Psoas muscle (tissue), 8 donors: Measurements from ENCODE around the gene AKR7A2. TPM values are rescaled to one million over a fixed set of nuclear protein-coding genes. Genes with fewer than 3 reads are reported as not detected.

Experiments
- ATAC-seq, 4 donors: fragments of 200-7000 bp; cut with Tn5 transposase; one replicate each; pipeline ENCODE4 v1.9.1; 2020; ENCODE audit warnings: moderate library complexity in 3 of 4, mild to moderate bottlenecking in 2 of 4
- DNase-seq, 2 donors: peaks; one replicate each; pipeline ENCODE4 v3.0.0-alpha.2; 2020
- H3K27ac ChIP-seq: fragments of 200-600 bp; one replicate; pipeline ENCODE4 v1.8.0; 2022
- H3K27me3 ChIP-seq, 3 donors: fragments of 200-600 bp in 1 of 3; one replicate each; pipeline versions ENCODE4 v1.6.1 to v1.8.0; 2013 to 2022; ENCODE audit warnings: low read length in 2 of 3, mild to moderate bottlenecking in 2 of 3, moderate library complexity in 1 of 3; ENCODE audit not compliant: insufficient read depth in 3 of 3
- H3K36me3 ChIP-seq, 2 donors: fragments of 200-600 bp in 1 of 2; one replicate each; pipeline versions ENCODE4 v1.6.1 to v1.8.0; 2013 to 2022; ENCODE audit warnings: low read depth in 1 of 2, mild to moderate bottlenecking in 1 of 2, moderate library complexity in 1 of 2; ENCODE audit not compliant: insufficient read depth in 1 of 2
- H3K4me1 ChIP-seq: fragments of 200-600 bp; one replicate; pipeline ENCODE4 v1.8.0; 2022
- H3K4me3 ChIP-seq: fragments of 200-600 bp; one replicate; pipeline ENCODE4 v1.8.0; 2022; ENCODE audit warnings: mild to moderate bottlenecking
- H3K9me3 ChIP-seq: fragments of 200-600 bp; one replicate; pipeline ENCODE4 v1.8.0; 2022
- WGBS, 3 donors: extraction: QIAGEN DNeasy Blood & Tissue Kit; methylation state at CpG; one replicate each; pipeline versions ENCODE4 v1.1.6 to v1.1.7; 2013; 5-methylcytosine and 5-hydroxymethylcytosine counted together
- intact Hi-C, 2 donors: fragments of 100-400 bp; cut with DNase I; formaldehyde crosslinking; loops; one replicate each; pipeline versions ENCODE4 v1.11.0 to v1.14.2; 2022
- polyA plus RNA-seq, 3 donors: library from polyadenylated mRNA; stranded (reverse); fragments of 200-250 nt; gene quantifications; one replicate each; pipeline ENCODE4 v1.2.3, GENCODE V29; 2013
- total RNA-seq, 4 donors: library from RNA; stranded (reverse); fragmentation: NEBNext Ultra II Directional in 2 of 4; extraction: Animal tissue kit (Norgen Biotek cat#: 25700) in 2 of 4; gene quantifications; one replicate each; pipeline versions ENCODE4 v1.2.1 to v1.2.4, GENCODE V29; 2021 to 2023
- TF ChIP-seq, protein P1 (sequence below): fragments of 200-600 bp; IDR thresholded peaks from one replicate; pipeline ENCODE4 v1.8.0; 2022; ENCODE audit warnings: antibody characterized with exemption
- donor health status: healthy with polysubstance abuse.
- donor health status: DM: no; HTN: no; CAD: no; lungs with moderate emphysema.
- donor health status: Bipolar disorder and iron deficiency.
- donor health status: healthy.
- donor health status: DM: yes; HTN: yes; CAD: no.
- donor health status: DM: no; HTN: no; CAD: no.
- donor health status: DM: no; HTN: no; CAD: no.
- donor health status: DM: yes; HTN: yes; CAD: no.

AKR7A2 gene
- total and polyA plus RNA-seq, 7 donors: 24.6 to 52.2 (median 30.3) TPM

DNA sequence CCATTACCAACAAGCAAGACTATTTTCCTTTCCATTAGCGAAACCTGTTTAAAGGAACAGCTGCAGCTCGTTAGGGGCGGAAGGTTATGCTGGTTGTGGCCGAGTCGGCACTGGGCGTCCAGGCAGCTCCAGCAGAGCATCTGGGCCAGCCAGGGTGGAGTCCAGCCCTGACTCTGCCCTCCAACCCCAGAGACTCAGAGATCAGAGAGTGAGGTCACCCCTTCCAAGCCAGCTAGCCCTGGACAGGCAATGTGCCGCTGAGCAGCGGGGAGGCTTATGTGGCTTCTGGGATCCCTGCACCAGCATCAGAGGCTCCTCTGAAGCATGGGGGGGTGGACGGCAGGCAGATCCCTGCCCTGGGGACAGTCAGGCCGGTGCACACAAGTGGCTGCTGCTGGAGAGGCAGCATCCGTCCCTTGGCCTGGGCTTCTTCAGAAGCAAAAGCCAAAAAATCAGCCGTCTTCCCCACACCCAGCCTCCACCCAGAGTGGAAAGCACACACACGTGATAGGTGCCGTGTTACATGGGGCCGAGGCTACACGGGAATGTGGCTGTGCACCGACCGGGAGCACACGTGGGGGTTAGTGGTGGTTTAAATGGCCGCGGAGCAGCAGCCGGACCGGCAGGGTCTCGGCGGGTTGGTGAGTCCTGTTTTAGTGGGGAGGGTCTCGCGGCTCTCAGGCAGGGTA lies 30.3 kb upstream of the AKR7A2 start:
- TF ChIP-seq, protein P1, sequence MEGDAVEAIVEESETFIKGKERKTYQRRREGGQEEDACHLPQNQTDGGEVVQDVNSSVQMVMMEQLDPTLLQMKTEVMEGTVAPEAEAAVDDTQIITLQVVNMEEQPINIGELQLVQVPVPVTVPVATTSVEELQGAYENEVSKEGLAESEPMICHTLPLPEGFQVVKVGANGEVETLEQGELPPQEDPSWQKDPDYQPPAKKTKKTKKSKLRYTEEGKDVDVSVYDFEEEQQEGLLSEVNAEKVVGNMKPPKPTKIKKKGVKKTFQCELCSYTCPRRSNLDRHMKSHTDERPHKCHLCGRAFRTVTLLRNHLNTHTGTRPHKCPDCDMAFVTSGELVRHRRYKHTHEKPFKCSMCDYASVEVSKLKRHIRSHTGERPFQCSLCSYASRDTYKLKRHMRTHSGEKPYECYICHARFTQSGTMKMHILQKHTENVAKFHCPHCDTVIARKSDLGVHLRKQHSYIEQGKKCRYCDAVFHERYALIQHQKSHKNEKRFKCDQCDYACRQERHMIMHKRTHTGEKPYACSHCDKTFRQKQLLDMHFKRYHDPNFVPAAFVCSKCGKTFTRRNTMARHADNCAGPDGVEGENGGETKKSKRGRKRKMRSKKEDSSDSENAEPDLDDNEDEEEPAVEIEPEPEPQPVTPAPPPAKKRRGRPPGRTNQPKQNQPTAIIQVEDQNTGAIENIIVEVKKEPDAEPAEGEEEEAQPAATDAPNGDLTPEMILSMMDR: no peak
- Histone ChIP-seq H3K27ac (no peak overlapping the region), H3K27me3 (no peaks in the 10 kb centered on the region), H3K4me1 (no peaks in the 10 kb centered on the region), H3K9me3 (no peaks in the 10 kb centered on the region), H3K36me3 (peaks cover 3 to 68% of the 10 kb centered on the region in 2 donors), H3K4me3 (no peak overlapping the region)
- WGBS, 3 donors: 70 to 74% (median 74%) methylated on average over 27 of the region's 27 CpGs
- intact Hi-C loops: loop anchor here in 1 of 2 donors (2.0 kb wide), 1 partner anchor 315 kb away; no protein-coding TSS in a partner anchor
- ATAC-seq (no peak), DNase-seq (peak; percentile 53 to 77)

DNA sequence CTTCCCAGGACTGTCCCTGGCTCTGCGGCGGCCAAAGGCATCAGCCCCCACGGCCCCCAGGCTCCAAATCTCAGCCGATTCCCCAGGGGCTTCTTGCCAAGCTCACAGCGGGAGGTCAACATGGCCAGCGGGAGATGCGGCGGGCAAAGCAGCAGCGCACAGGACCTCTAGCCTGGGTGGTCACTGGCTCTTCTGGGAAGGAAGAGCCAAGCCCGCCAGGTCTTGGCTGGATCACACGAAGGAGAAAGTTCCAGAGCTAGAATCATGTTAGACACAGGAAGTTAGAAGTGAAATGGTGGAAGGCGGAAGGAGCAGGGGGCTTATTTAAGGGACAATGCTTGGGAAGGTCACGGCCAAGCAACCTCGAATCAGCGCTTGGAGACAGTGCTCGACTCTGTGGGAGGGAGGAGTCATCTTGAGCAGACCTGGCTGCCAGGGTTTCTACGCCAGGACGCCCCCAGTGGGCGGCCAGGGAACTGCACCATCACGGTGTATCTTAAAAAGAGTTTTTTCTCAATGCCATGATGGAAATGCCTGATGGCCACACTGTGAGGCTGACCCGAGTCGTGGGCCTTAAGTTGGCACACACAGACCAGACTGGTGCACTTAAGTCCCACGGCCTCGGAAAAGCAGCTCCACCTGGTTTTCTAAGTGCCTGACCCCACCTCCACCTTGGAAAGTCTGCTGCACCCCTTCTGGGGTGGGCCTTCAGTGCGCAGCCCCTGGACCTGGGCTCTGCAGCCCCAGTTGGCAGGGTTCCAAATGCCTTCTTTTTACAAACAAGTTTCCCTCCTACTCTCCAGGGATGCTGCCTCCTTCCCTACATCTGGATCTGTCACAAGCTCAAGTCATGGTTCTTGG lies 29.5 kb upstream of the AKR7A2 start:
- intact Hi-C loops: loop anchor here in 1 of 2 donors (2.0 kb wide), 1 partner anchor 315 kb away; no protein-coding TSS in a partner anchor

DNA sequence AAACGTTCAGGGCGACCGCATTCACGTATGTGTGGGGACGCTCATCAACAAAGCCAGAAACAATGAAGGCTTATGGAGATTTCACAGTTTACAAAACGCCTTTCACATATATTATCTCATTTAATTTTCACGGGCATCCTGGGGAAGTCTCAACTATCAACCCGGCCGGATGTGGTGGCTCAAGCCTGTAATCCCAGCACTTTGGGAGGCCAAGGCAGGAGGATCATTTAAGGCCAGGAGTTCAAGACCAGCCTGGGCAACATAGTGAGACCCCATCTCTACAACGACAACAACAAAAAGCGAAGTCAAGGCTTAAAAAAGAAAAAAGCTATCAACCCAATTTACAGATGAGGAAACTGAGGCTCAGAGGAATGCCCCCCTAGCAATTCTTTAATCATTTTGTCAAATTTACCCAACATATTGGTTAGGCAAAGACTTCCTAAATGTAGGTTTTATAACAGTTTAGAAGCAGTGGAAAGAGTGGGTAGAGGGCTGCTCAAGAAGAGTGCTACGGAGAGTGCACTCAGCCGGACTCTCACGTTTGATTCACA lies 28.5 kb upstream of the AKR7A2 start:
- TF ChIP-seq, protein P1: no peak
- Histone ChIP-seq H3K27me3 (no peaks in the 10 kb centered on the region), H3K9me3 (no peaks in the 10 kb centered on the region), H3K4me1 (no peaks in the 10 kb centered on the region), H3K36me3 (peaks cover 3 to 67% of the 10 kb centered on the region in 2 donors), H3K27ac (no peak overlapping the region), H3K4me3 (no peak overlapping the region)
- WGBS, 3 donors: 93 to 96% (median 94%) methylated on average over 14 of the region's 14 CpGs
- ATAC-seq: no peak
- intact Hi-C loops: no loop called here
- DNase-seq: no peak

More for the DNA sequence above, 29.5 kb upstream of the AKR7A2 start:
- Histone ChIP-seq H3K4me1 (no peaks in the 10 kb centered on the region), H3K4me3 (no peak overlapping the region), H3K27ac (no peak overlapping the region), H3K36me3 (peaks cover 3 to 68% of the 10 kb centered on the region in 2 donors), H3K9me3 (no peaks in the 10 kb centered on the region), H3K27me3 (no peaks in the 10 kb centered on the region)
- WGBS, 3 donors: 60 to 63% (median 61%) methylated on average over 25 of the region's 25 CpGs
- DNase-seq (peak; percentile 77 to 85), ATAC-seq (peak; percentile 52 to 72 (median 62))
- TF ChIP-seq, protein P1: peak; percentile 82

DNA sequence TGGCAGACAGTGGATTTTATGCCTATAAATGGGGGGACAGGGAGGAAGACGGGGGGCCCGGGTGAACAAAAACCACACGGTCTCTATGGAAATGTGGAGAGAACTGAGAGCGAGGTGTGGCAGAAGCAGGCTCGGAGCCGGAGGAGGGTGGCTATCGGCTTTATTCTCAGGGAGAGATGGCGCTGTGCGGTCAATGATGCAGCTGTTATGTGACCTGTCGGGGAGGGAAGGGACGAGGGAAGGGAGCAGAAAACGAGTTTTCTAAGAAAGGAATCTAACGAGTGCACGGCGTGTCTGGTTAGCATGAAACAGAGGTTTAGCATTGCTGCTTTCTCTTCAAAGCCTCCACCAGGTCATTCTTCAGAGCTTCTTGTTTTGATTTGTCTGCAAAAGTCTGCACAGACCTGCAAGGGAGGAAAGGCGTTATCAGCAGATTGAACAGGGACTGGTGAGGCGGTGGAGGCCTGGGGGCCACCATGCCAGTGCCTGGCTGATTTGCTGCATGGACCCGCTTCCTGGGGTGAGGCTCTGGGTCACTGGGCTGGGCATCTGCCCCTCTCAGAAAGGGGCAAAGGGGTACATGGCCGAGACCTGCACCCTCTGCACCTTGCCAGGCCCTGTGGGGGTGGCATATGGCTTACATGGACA lies 27.4 kb upstream of the AKR7A2 start:
- 87 to 90% (median 88%) methylated on average over 19 of the region's 19 CpGs for WGBS, 3 donors
- Histone ChIP-seq H3K27ac (no peak overlapping the region), H3K36me3 (peaks cover 3 to 59% of the 10 kb centered on the region in 2 donors), H3K9me3 (no peaks in the 10 kb centered on the region), H3K4me1 (no peaks in the 10 kb centered on the region), H3K27me3 (no peaks in the 10 kb centered on the region), H3K4me3 (no peak overlapping the region)
- TF ChIP-seq, protein P1: no peak
- intact Hi-C loops: no loop called here
- DNase-seq (no peak), ATAC-seq (no peak)
